GM21390 (cell line): ENCODE data around the gene CDH19.

Experiments
- ATAC-seq: cut with Tn5 transposase; IDR thresholded peaks from one replicate; pipeline ENCODE4 v1.9.1; 2021; ENCODE audit not compliant: unreplicated experiment

Gene CDH19, protein sequence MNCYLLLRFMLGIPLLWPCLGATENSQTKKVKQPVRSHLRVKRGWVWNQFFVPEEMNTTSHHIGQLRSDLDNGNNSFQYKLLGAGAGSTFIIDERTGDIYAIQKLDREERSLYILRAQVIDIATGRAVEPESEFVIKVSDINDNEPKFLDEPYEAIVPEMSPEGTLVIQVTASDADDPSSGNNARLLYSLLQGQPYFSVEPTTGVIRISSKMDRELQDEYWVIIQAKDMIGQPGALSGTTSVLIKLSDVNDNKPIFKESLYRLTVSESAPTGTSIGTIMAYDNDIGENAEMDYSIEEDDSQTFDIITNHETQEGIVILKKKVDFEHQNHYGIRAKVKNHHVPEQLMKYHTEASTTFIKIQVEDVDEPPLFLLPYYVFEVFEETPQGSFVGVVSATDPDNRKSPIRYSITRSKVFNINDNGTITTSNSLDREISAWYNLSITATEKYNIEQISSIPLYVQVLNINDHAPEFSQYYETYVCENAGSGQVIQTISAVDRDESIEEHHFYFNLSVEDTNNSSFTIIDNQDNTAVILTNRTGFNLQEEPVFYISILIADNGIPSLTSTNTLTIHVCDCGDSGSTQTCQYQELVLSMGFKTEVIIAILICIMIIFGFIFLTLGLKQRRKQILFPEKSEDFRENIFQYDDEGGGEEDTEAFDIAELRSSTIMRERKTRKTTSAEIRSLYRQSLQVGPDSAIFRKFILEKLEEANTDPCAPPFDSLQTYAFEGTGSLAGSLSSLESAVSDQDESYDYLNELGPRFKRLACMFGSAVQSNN

DNA sequence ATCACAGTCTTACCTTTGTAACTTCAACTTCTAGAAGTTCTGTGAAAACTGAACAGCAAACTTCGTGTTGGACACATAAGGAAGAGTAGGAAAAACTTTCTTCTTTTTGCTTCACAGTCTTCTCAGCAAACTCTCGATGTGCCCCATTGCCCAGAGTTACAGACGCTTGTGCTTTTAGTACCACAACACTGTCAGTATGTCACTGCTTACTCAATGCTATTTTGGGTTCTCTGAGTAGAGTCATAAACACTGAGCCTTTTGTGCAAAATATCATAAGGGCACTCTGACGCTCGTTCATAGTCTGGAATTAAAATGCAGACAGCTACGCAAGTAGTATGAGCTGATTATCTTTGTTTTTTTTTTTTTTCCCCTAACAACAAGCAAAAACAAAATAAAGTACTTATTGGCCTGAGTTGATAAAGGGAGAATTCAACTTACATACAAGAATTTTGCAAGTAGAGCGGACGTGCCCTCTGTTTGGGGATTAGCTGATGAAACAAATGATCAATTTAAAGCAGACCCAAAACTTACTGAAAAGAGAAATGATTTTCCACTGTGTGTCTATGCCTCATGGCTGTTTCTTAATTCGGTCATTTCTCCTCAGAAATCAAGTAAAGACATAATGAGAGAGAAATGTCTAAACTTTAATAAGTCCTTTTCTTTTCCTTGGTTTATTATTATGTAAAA, at the start of gene CDH19:
Gene CDH19 (minus strand): TSS at position 150 of the 687 bp plus-strand sequence. CDS start 31,886 bp downstream, outside the sequence.
- no peak for ATAC-seq

DNA sequence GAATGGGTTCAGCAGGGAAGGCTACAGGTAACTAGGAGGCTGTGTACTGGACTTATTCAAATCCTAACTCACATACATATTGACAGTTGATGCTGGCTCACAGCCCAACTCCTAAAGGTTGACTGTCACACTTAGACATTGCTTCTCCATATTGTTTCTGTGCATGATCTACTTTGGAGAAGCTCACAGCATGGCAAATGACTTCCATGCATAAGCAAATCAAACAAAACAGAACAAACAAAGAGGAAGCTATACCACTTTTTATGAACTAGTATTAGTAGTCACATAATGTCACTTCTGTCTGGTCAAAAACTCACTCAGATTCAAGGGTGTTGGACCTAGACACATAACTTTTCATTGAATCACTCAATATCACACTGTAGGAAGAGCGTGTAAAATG, 43.8 kb upstream of the CDH19 start:
- ATAC-seq, result no peak

GRCh38 chr18:66646609-66647008, 42.7 kb upstream of the CDH19 start:
- no peak for ATAC-seq

DNA sequence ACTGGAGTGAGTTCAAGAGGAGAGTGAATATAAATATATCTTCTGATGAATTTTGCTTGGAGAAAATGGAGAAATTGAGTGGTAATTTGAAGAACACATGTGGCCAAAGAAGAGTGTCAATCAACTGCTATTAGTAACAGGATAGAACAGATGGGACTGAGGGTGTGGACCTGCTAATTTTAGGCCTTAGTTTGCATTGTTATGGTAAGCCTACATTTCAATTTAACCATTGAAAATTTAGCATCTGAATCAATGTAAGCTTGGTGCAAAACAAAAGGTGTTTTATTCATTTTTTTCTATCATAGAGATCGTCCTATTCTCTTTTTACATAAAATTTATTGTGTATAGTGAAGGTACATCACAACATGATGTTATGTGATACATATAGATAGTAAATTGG, 42.1 kb upstream of the CDH19 start:
- ATAC-seq, result no peak

DNA sequence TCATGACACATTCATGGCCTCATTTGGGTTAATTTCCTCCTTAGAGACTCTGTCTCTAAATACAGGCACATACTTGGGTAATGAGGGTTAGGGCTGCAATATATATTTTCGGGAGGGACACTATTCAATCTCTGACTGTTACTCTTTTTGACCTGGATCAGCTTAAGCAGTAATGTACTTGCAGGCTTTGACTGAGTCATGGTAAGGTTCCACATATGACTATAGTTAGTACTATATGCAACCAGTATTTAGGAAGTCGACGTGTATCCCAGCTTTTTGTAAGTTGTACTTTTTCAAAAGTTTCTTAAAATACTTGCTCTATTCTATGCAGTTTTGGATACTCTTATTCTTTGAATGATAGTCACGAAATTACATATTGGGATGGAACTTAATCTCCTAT, 37.2 kb upstream of the CDH19 start:
- no peak for ATAC-seq

DNA sequence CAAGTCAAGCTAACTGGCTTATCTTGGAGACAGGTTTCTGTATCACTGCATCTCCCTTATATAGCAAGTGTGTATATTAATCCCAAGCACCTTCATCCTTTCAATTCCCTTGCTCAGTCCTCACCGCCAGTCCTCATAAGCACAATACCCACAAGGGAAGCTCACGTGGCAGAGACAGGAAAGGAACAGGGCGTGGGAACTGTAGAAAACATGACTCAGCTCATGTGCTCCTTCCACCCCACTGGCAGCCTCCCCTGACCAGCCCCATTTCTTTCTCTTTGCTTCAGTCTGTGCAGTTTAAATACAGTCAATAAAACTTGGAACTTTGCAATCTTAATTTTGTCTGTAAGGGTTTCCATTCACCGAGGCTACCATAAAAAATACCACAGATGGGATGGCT, 36.5 kb upstream of the CDH19 start:
- ATAC-seq, result no peak

GRCh38 chr18:66638856-66639629, 35.2 kb upstream of the CDH19 start:
- no peak for ATAC-seq

- no peak for ATAC-seq
Observed at GRCh38 chr18:66635342-66635741, 31.5 kb upstream of the CDH19 start.

GRCh38 chr18:66632756-66633155, 28.9 kb upstream of the CDH19 start:
- no peak for ATAC-seq

- ATAC-seq, result no peak
Observed at GRCh38 chr18:66630831-66631230, 26.9 kb upstream of the CDH19 start.

DNA sequence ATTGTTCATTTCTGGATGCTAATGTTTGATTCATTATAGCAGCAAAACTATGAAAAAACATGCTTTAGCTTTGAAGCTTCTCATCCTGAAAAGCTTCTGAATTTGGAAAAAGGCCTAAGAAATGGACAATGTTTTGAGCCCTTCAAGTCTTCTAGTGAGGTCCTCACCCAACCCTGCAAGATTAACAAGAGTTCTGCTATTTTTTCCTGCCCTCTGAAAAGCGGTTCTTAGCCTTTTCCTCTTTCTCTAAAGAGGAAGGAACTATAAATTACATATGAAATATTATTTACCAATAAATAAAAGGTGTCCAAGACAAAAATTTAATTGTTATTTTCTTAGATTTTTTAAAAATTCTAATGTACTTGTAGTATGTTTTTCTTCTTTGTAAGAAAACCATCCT, 19.9 kb upstream of the CDH19 start:
- no peak for ATAC-seq

DNA sequence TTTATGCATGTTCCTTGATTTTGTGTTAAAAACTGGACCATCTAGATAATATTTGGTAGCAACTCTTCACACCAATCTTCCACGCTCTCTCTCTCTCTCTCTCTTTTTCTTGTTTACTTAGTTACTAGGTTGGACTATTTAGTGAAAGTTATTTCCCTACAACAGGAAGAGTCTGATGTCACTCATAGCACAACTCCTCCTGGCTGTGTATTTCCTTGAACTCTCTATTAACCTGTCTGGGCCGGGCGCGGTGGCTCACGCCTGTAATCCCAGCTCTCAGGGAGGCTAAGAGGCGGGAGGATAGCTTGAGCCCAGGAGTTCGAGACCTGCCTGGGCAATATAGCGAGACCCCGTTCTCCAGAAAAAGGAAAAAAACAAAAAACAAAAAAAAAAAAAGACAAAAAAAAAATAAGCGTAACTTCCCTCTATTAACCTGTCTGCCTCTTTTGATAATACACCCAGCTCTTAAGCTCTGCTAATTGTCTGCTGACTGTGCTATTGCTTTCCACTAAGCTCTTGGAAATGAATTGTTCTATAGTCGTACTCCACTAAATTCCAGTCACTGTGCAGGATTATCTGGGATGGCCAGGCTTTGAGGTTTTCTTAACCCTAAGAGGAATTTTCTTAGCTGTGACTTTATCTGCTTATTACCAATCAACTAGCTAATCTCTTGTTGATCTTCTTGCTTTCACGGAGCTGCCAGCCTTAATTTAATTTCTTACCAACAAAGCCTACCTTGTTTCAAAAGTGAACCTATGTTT, 18.1 kb upstream of the CDH19 start:
- ATAC-seq, result no peak

- ATAC-seq, result peak; percentile 88
Observed at GRCh38 chr18:66616523-66616983, 12.7 kb upstream of the CDH19 start.

GRCh38 chr18:66615176-66615575, 11.3 kb upstream of the CDH19 start:
- ATAC-seq, result no peak

- no peak for ATAC-seq
Observed at GRCh38 chr18:66607632-66608031, 3.7 kb upstream of the CDH19 start.

GRCh38 chr18:66601649-66602048, 2.2 kb downstream of the CDH19 start:
- ATAC-seq, result no peak

DNA sequence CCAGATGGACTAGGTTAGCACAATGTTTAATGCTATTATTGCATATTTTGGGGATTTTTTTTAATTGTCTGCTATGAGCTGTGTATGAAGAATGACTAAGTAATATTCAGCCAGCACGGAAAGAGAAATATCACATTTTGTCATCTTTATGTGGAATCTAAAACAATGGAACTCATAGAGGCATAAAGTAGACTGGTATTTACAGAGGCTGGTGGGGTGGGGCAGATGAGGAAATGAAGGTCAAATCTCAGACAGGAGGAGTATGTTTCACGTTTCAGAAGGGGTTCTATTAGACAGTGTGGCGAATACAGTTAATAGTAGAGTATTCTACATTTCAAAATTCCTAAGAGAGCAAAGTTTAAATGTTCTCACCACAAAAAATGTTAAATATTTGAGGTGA, 4.7 kb downstream of the CDH19 start:
- ATAC-seq, result no peak

DNA sequence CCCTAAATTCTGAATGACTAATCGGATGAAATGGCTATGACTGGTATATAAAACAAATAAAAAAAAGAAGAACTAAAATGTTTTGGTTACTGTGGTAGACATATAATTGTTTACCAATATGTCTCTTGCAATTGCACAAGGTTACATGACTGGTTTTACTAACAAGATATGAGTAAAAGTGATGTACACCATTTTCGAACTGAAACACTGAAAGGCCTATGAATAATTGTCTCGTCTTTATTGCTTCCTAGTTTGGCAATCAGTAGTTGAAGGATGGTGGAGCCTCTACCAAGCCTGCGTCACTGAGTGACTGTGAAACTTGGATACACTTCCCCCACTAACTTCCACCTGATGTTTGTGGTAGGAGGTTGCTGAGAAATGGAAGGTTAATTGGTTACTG, 16.5 kb downstream of the CDH19 start:
- ATAC-seq, result no peak

DNA sequence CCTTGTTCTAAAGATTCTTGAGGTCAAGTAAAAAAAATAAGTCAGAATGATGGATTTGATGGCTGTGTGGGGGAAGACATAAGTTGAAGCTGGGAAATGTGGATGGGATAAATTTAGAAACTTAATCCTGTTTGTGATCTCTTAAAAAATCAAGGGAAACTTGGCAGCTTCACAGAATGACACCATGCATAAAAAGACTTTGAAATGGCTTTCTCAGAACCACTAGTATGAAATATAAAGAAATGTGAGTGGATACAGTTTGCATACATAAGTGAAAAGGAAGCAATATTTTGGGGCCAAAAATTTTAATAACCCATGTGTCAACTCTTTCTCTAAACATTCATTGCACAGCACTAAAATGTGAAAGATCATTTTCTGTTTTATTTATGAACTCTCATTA, 21.7 kb downstream of the CDH19 start:
- no peak for ATAC-seq

DNA sequence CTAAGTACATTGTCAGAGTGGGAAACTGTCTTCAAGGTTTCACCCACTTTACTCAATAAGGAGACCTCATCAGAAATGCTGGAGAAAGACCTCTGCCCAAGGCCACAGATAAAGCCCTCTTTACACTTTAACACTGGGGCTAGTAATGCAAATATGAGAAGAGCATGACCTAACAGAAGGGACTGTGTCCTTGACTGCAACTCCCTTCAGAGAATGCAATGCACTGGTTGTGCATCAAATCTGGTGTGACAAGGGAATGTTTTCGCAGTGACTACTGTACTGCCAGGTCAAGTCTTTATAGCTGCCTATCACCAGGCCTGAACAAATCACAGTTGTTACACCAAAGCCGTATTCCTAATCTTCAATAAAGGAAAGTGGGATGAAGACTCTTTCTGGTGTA, 28.6 kb downstream of the CDH19 start:
- no peak for ATAC-seq
